RPMI7951 (cell line): ENCODE results near the gene E2F3. TPM values are rescaled to one million over a fixed set of nuclear protein-coding genes. Genes with fewer than 3 reads are reported as not detected.

Experiments used
- DNase-seq: peaks from one replicate; pipeline ENCODE4 v3.0.0-alpha.2; 2012; ENCODE audit warnings: low read depth
- total RNA-seq: library from RNA; depleted of rRNA; stranded (reverse); fragments of >200 nt; shearing (Covaris generic); gene quantifications from 2 replicates; pipeline ENCODE4 v1.2.3, GENCODE V29; 2014; rRNA removed

The E2F3 gene
- total RNA-seq, 1 experiment from 2014 or later: 4.8 TPM

DNA sequence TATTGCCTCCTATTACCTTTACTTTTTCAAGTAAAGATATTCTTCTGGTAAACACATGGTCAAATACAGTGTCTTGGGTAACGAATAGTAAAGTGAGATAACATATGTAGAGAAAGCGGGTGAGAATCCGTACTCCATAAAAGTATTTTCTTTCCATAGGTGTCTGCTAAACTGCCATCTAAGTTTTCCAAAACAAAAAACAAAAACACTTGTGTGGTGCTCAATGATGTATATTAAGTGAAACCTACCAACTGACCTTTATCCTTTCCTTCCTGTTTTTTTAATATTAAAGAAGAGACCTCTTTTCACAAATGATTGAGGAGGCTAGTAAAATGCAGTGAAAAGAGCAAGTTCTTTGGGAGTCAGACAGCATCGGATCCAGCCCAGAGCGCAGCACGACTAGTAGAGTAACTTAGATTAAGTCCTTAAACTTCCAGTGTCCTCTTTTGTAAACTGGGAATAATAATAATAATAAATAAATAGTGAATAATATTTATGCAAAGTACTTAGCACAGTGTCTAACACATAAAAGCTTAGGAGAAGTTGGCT is 132.1 kb downstream of the E2F3 start:
- no peak for DNase-seq

DNA sequence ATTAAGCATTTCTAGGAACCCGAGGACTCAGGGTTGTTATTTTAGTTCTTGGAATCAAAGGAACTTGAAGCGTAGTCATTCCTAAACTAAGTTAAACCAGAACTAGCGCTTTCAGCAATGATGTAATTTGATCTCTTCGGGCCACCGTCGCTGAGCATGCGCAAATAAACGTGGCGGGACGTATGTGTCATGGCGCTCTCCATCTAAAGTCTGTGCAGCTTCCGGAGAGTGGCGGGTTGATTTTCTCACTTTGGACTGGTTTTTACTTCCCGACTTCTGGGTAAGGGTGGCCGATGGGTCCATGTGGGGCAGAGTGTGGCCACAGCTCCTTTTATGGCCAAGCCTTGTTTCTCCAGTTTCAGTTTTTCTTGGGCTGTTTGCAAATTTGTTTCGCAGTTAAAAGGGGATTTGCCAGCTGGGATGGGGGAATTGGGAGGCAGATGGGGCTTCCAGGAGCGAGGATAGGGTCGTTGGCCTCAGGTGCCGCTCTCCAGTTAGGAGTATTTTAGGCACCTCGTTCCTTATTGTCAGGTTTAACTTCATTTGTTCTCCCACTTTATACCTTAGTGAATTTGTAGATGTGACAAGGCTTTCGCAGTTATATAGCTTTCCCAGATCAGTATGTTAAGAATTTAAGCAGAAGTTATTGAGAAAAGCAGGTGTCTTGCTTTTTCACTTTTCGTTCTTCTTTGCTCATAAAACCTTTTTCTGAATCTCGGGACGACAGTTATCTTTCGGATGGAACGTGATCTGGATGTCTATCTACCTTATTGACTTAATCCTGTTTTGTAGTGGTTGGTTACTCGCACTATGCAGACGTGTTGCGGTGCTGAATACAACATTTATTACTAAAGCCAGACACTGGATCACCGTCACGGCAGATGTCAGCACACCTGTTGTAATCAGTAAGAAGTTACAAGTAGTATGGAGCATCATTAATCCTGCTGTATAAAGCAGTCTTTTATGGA is 132.9 kb downstream of the E2F3 start, which contains the start of gene CDKAL1:
CDKAL1 (plus strand) TSS at position 163 of the 968 bp plus-strand sequence. CDS start 11,894 bp downstream, outside the sequence.
- DNase-seq: peak; percentile 93

DNA sequence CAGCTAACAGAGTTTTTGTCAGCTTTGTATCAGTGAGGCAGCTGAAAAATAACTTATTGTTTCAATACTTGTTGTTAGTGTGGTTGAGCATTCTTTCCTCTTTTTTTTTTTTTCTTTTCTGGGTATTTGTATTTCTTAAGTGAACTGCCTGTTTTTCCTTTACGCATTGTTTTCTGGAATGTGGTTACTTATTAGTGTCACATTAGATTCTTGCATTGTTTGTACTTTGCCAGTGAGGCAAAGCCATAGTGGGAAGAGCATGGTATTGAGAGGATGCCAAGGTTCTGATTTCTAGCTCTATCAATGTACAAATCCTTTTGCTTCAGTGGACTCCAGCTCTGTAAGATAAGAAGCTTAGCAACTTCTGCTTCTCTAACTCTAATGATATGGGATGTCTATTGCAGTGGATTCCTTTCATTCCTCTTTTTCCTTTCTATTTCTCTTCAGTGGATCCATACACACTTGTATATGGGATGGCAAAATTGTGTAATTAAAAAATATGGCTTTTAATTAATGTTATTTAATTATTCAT is 136.5 kb downstream of the E2F3 start:
- no peak for DNase-seq

DNA sequence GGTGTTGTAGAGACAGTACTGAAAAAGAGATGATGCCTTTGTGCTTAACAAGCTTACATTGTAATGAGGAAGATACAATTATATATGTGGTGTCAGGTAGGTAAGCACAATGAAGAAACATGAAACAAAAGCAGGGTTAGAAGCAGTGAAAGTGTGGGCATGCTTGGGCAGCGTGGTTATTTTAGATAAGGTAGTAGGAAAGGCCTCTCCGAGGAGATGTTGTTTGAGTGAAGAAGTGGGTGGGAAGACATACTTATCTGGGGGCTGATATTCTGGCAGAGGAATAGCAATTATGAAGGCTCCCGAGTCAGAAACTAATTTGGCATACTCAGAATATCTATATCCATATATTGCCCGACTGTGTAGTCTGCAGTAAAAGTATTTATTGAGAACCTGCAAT is 137.2 kb downstream of the E2F3 start:
- DNase-seq: no peak

DNA sequence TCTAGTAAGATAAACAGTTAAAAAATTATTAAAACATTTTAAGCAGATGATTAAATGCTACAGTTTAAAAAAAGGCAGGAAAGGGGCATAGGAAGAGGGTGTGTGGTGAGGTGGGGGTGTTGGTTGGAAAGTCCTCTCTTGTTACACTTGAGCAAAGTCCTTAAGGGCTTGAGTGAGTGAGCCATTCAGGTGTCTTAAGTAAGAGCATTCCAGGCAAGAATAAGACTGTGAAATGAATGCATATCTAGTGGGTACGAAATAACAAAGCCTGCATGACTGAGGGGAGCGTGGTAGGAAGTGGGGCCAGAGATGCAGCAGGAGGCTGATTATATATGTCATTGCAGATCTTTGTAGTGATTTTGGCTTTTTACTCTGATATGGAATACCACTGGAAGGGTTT is 137.7 kb downstream of the E2F3 start:
- no peak for DNase-seq

DNA sequence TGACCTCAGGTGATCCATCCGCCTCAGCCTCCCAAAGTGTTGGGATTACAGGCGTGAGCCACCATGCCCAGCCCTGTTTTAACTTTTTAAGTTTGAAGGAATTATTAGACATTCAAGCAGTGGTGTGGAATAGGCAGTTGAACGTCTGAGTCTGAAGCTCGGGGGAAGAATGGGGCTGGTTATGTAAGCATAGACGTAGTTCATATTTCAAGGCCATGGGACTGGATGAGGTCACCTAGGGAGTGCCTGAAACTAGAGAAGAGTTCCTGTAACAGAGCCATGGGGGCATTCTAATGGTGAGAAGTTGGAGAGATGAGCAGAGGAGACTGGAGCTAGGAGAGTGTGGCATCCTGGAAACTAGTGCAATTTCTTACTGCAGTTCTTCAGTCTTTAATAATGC is 139.0 kb downstream of the E2F3 start:
- no peak for DNase-seq

DNA sequence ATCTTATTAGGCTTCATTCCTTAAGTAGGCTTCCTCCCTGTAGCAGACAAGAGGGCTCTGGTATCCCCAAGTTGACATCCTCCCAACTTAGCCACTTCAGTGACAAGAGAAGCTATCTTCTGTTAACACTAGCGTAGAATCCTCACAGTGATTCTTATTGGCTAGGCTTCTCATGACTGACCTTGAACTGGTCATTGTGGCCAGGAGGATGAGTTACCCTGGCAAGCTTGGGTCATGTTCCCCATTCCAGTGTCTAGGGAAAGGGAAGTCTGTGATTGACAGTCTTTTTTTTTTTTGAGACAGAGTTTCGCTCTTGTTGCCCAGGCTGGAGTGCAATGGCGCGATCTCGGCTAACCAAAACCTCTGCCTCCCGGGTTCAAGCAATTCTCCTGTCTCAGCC is 139.7 kb downstream of the E2F3 start:
- no peak for DNase-seq

DNA sequence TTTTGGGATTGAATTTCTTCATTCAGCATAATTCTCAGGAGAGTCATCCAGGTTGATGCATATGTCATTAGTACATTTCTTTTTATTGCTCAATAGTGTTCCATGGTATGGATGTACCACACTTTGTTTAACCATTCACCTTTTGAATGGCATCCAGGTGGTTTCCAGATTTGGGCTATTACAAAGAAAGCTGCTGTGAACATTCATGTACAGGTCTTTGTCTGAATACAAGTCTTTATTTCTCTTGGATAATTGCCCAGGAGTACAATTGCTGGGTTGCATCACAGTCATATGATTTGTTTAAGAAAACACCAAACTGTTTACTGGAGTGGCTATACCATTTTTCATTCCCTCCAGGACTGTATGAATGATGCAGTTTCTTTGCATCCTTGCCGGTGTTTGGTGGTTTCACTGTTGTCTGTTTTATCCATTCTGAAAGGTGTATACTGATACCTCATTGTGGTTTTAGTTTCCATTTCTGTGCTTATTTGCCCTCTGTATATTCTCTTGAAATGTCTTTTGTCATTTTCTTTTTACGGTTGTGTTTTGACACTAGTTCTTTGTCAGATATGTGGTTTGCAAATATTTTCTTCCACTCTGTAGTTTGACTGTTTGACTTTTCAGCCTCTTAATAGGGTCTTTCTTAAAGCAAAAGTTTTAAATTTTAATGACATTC is 141.4 kb downstream of the E2F3 start:
- DNase-seq: peak; percentile 47

Other genes starting within 250 kb of the E2F3 start
- 18.3 and 20.5 TPM in 2 replicates for gene MBOAT1, start 189.4 kb upstream of the E2F3 start, total RNA-seq
- 22.3 and 22.5 TPM in 2 replicates for gene CDKAL1, start 132.6 kb downstream of the E2F3 start, total RNA-seq